Naive thymus-derived CD4-positive, alpha-beta T cell (primary cell): ENCODE measurements around the gene TRMT2A. TPM values are rescaled to one million over a fixed set of nuclear protein-coding genes. Genes with fewer than 3 reads are reported as not detected.
A peak's percentile ranks its signal among the peaks of the same experiment; 100 is the strongest.

Source experiments
- ATAC-seq: fragments of 150-1000 bp; cut with Tn5 transposase; 2 replicates; pipeline ENCODE4 v1.10.0; 2021; ENCODE audit warnings: mild to moderate bottlenecking, moderate library complexity
- CTCF ChIA-PET: fragments of 350-600 bp; sonication (Branson Sonifier 250); formaldehyde crosslinking; loops from one replicate; lab custom pipeline; 2021; ENCODE audit warnings: antibody characterized with exemption; lab: Charles Lee
- POLR2A ChIA-PET: fragments of 350-600 bp; sonication (Branson Sonifier 250); formaldehyde crosslinking; loops from one replicate; lab custom pipeline; 2021; ENCODE audit warnings: antibody characterized with exemption, inconsistent platforms; lab: Charles Lee
- DNase-seq, 9 donors: peaks; one replicate each; pipeline versions ENCODE4 v3.0.0 to v3.0.0-alpha.2; 2020 to 2022; ENCODE audit warnings: mixed read lengths in 1 of 9
- H3K27ac ChIP-seq: one replicate; pipeline ENCODE4 v1.7.0; 2013; ENCODE audit warnings: mild to moderate bottlenecking, low read depth, low read length, moderate library complexity
- H3K27me3 ChIP-seq, 2 donors: one replicate each; pipeline ENCODE4 v1.7.0; 2013; ENCODE audit warnings: low read length in 2 of 2, mild to moderate bottlenecking in 2 of 2, moderate library complexity in 2 of 2; ENCODE audit not compliant: control insufficient read depth in 2 of 2, insufficient read depth in 2 of 2
- H3K36me3 ChIP-seq, 3 experiments: 1 replicate in 2 of 3; 2 replicates in 1 of 3; pipeline ENCODE4 v1.7.0; 2013; ENCODE audit warnings: low read length in 3 of 3, mild to moderate bottlenecking in 3 of 3, moderate library complexity in 1 of 3; ENCODE audit not compliant: insufficient read depth in 3 of 3, control insufficient read depth in 2 of 3
- H3K4me1 ChIP-seq, 2 donors: one replicate each; pipeline ENCODE4 v1.7.0; 2013; ENCODE audit warnings: low read length in 2 of 2, mild to moderate bottlenecking in 2 of 2, moderate library complexity in 1 of 2; ENCODE audit not compliant: control insufficient read depth in 2 of 2, insufficient read depth in 2 of 2
- H3K4me3 ChIP-seq: 2 replicates; pipeline ENCODE4 v1.7.0; 2013; ENCODE audit warnings: mild to moderate bottlenecking, low read length
- H3K9me3 ChIP-seq, 3 experiments: 1 replicate in 2 of 3; 2 replicates in 1 of 3; pipeline ENCODE4 v1.7.0; 2013; ENCODE audit warnings: low read length in 3 of 3; ENCODE audit not compliant: control insufficient read depth in 2 of 3
- H3K27ac Mint-ChIP-seq, 9 donors: one replicate each; pipeline ENCODE4 v1.8.0; 2020 to 2022; ENCODE audit warnings: mixed read lengths in 9 of 9, mild to moderate bottlenecking in 8 of 9, moderate library complexity in 5 of 9, inconsistent platforms in 2 of 9
- H3K27me3 Mint-ChIP-seq, 5 donors: one replicate each; pipeline ENCODE4 v1.8.0; 2021 to 2022; ENCODE audit warnings: mixed read lengths in 5 of 5, mild to moderate bottlenecking in 1 of 5
- H3K36me3 Mint-ChIP-seq, 5 donors: one replicate each; pipeline ENCODE4 v1.8.0; 2020 to 2022; ENCODE audit warnings: mixed read lengths in 5 of 5, mild to moderate bottlenecking in 3 of 5, inconsistent platforms in 1 of 5
- H3K4me1 Mint-ChIP-seq, 7 donors: one replicate each; pipeline ENCODE4 v1.8.0; 2020 to 2022; ENCODE audit warnings: mixed read lengths in 7 of 7, mild to moderate bottlenecking in 3 of 7, inconsistent platforms in 1 of 7
- H3K4me3 Mint-ChIP-seq, 10 donors: one replicate each; pipeline ENCODE4 v1.8.0; 2020 to 2022; ENCODE audit warnings: mild to moderate bottlenecking in 10 of 10, mixed read lengths in 10 of 10, moderate library complexity in 6 of 10, inconsistent platforms in 2 of 10
- H3K9me3 Mint-ChIP-seq, 11 donors: one replicate each; pipeline ENCODE4 v1.8.0; 2020 to 2022; ENCODE audit warnings: mixed read lengths in 11 of 11, mild to moderate bottlenecking in 4 of 11, inconsistent platforms in 1 of 11, moderate library complexity in 1 of 11
- intact Hi-C, 2 donors: fragments of 100-400 bp; cut with micrococcal nuclease; formaldehyde crosslinking; loops; one replicate each; pipeline ENCODE4 v1.15.1; 2023
- polyA plus RNA-seq, 2 donors: library from polyadenylated mRNA; unstranded; fragments of 300-500 nt; fragmentation: Illumina TruSeq; gene quantifications; one replicate each; pipeline ENCODE4 v1.2.3, GENCODE V29; 2021
- total RNA-seq, 6 experiments: library from RNA in 5 of 6; stranded (reverse) in 5 of 6; gene quantifications; 1 replicate in 5 of 6; 2 replicates in 1 of 6; pipeline ENCODE4 v1.2.3 and lab custom pipeline; 2021 to 2026

The TRMT2A gene
- total and polyA plus RNA-seq, 7 experiments from 2014 or later = 30.0 to 134 (median 94.7) TPM

GRCh38 chr22:20139391-20140106, 22.5 kb upstream of the TRMT2A start:
- CTCF ChIA-PET = no interaction called here
- H3K36me3 ChIP-seq = peaks cover 0 to 50% (median 0%) of the 10 kb centered on the region in 3 experiments
- H3K27ac ChIP-seq = no peak overlapping the region
- no peak overlapping the region for H3K4me3 Mint-ChIP-seq
- peaks cover 0 to 8% (median 0%) of the 10 kb centered on the region in 5 donors for H3K36me3 Mint-ChIP-seq
- no peaks in the 10 kb centered on the region for H3K27me3 ChIP-seq
- POLR2A ChIA-PET = no interaction called here
- no peak for ATAC-seq
- DNase-seq = no peak
- H3K9me3 Mint-ChIP-seq = no peaks in the 10 kb centered on the region
- no peaks in the 10 kb centered on the region for H3K4me1 ChIP-seq
- no peaks in the 10 kb centered on the region for H3K9me3 ChIP-seq
- peaks cover 2 to 24% (median 15%) of the 10 kb centered on the region in 7 donors for H3K4me1 Mint-ChIP-seq
- no peak overlapping the region for H3K27ac Mint-ChIP-seq
- no peak overlapping the region for H3K4me3 ChIP-seq
- intact Hi-C loops = no loop called here
- H3K27me3 Mint-ChIP-seq = no peaks in the 10 kb centered on the region

GRCh38 chr22:20138868-20139267, 21.8 kb upstream of the TRMT2A start:
- H3K9me3 Mint-ChIP-seq = no peaks in the 10 kb centered on the region
- no peaks in the 10 kb centered on the region for H3K4me1 ChIP-seq
- H3K9me3 ChIP-seq = no peaks in the 10 kb centered on the region
- H3K4me3 Mint-ChIP-seq = no peak overlapping the region
- peaks cover 0 to 45% (median 0%) of the 10 kb centered on the region in 3 experiments for H3K36me3 ChIP-seq
- H3K27ac ChIP-seq = no peak overlapping the region
- H3K4me1 Mint-ChIP-seq = peaks cover 4 to 30% (median 16%) of the 10 kb centered on the region in 7 donors
- DNase-seq = no peak
- no peak for ATAC-seq
- H3K4me3 ChIP-seq = no peak overlapping the region
- intact Hi-C loops = no loop called here
- peaks cover 0 to 8% (median 0%) of the 10 kb centered on the region in 5 donors for H3K36me3 Mint-ChIP-seq
- POLR2A ChIA-PET = no interaction called here
- no peak overlapping the region for H3K27ac Mint-ChIP-seq
- CTCF ChIA-PET = no interaction called here
- H3K27me3 Mint-ChIP-seq = no peaks in the 10 kb centered on the region
- H3K27me3 ChIP-seq = no peaks in the 10 kb centered on the region

GRCh38 chr22:20138417-20138738, 21.4 kb upstream of the TRMT2A start:
- no peak for ATAC-seq

GRCh38 chr22:20137671-20138416, 20.8 kb upstream of the TRMT2A start:
- Mint-ChIP-seq H3K4me1 (peaks cover 14 to 41% (median 20%) of the 10 kb centered on the region in 7 donors), H3K27me3 (no peaks in the 10 kb centered on the region), H3K4me3 (peak overlapping the region in 2 of 10 donors; percentile 14 to 25), H3K9me3 (no peaks in the 10 kb centered on the region), H3K27ac (peak overlapping the region in 2 of 9 donors; percentile 9 to 59), H3K36me3 (peaks cover 0 to 8% (median 0%) of the 10 kb centered on the region in 5 donors)
- Histone ChIP-seq H3K4me3 (no peak overlapping the region), H3K27me3 (no peaks in the 10 kb centered on the region), H3K36me3 (peaks cover 0 to 35% (median 0%) of the 10 kb centered on the region in 3 experiments), H3K27ac (no peak overlapping the region), H3K4me1 (peaks cover under 1 to 5% of the 10 kb centered on the region in 2 donors), H3K9me3 (no peaks in the 10 kb centered on the region)
- intact Hi-C loops = no loop called here
- no peak for ATAC-seq
- CTCF ChIA-PET = interaction anchor here (0.5 kb wide), 1 partner anchor 997 kb away, joined by 3 read pairs; no protein-coding TSS in a partner anchor
- POLR2A ChIA-PET = no interaction called here
- no peak for DNase-seq

More at GRCh38 chr22:20138417-20138738, 21.4 kb upstream of the TRMT2A start:
- ChIA-PET CTCF (no interaction called here), POLR2A (no interaction called here)
- DNase-seq = no peak
- H3K9me3 Mint-ChIP-seq = no peaks in the 10 kb centered on the region
- Histone ChIP-seq H3K4me1 (no peaks in the 10 kb centered on the region), H3K9me3 (no peaks in the 10 kb centered on the region), H3K4me3 (no peak overlapping the region), H3K36me3 (peaks cover 0 to 40% (median 0%) of the 10 kb centered on the region in 3 experiments), H3K27ac (no peak overlapping the region), H3K27me3 (no peaks in the 10 kb centered on the region)
- intact Hi-C loops = no loop called here
- H3K4me3 Mint-ChIP-seq = peak overlapping the region in 1 of 10 donors; percentile 53
- peaks cover 9 to 35% (median 18%) of the 10 kb centered on the region in 7 donors for H3K4me1 Mint-ChIP-seq
- H3K27me3 Mint-ChIP-seq = no peaks in the 10 kb centered on the region
- no peak overlapping the region for H3K27ac Mint-ChIP-seq
- H3K36me3 Mint-ChIP-seq = peaks cover 0 to 8% (median 0%) of the 10 kb centered on the region in 5 donors

GRCh38 chr22:20137113-20137512, 20.1 kb upstream of the TRMT2A start:
- no peak overlapping the region for H3K4me3 Mint-ChIP-seq
- Histone ChIP-seq H3K4me1 (peaks cover 5 to 11% of the 10 kb centered on the region in 2 donors), H3K4me3 (no peak overlapping the region), H3K9me3 (no peaks in the 10 kb centered on the region), H3K27me3 (no peaks in the 10 kb centered on the region), H3K36me3 (peaks cover 0 to 27% (median 0%) of the 10 kb centered on the region in 3 experiments), H3K27ac (no peak overlapping the region)
- ChIA-PET POLR2A (no interaction called here), CTCF (no interaction called here)
- no peaks in the 10 kb centered on the region for H3K27me3 Mint-ChIP-seq
- ATAC-seq (no peak), DNase-seq (no peak)
- no peaks in the 10 kb centered on the region for H3K9me3 Mint-ChIP-seq
- peak overlapping the region in 1 of 9 donors; percentile 41 for H3K27ac Mint-ChIP-seq
- intact Hi-C loops = no loop called here
- H3K36me3 Mint-ChIP-seq = peaks cover 0 to 8% (median 0%) of the 10 kb centered on the region in 5 donors
- H3K4me1 Mint-ChIP-seq = peaks cover 15 to 46% (median 24%) of the 10 kb centered on the region in 7 donors

GRCh38 chr22:20136603-20136873, 19.5 kb upstream of the TRMT2A start:
- H3K4me3 Mint-ChIP-seq = peak overlapping the region in 2 of 10 donors; percentile 19 to 45
- ChIA-PET POLR2A (no interaction called here), CTCF (no interaction called here)
- no peak overlapping the region for H3K27ac ChIP-seq
- peaks cover 0 to 22% (median 0%) of the 10 kb centered on the region in 3 experiments for H3K36me3 ChIP-seq
- peak overlapping the region in 2 of 9 donors; percentile 38 to 41 for H3K27ac Mint-ChIP-seq
- H3K4me3 ChIP-seq = no peak overlapping the region
- DNase-seq = no peak
- H3K27me3 Mint-ChIP-seq = no peaks in the 10 kb centered on the region
- H3K9me3 Mint-ChIP-seq = no peaks in the 10 kb centered on the region
- peaks cover 15 to 46% (median 24%) of the 10 kb centered on the region in 7 donors for H3K4me1 Mint-ChIP-seq
- no peaks in the 10 kb centered on the region for H3K9me3 ChIP-seq
- intact Hi-C loops = no loop called here
- peaks cover 5 to 11% of the 10 kb centered on the region in 2 donors for H3K4me1 ChIP-seq
- no peak for ATAC-seq
- peaks cover 0 to 8% (median 0%) of the 10 kb centered on the region in 5 donors for H3K36me3 Mint-ChIP-seq
- H3K27me3 ChIP-seq = no peaks in the 10 kb centered on the region
